Measurements from ENCODE around the gene FKBP4. TPM values are rescaled to one million over a fixed set of nuclear protein-coding genes. Genes with fewer than 3 reads are reported as not detected.

The FKBP4 gene
- total and polyA plus RNA-seq, 9 of the 15 experiments (the other 6 are each of a cell fraction or from before 2014, with no cell fraction given): 16.3 to 154 (median 90.1) TPM

- no peak overlapping the region for H2AFZ ChIP-seq (ENCODE audit: low read depth, low read length)
- H3K4me1 ChIP-seq (replicated peaks in 1 of 2; ENCODE audit: control insufficient read depth in 2 of 2, insufficient read depth in 2 of 2, low read length in 2 of 2): no peaks in the 10 kb centered on the region
- WGBS (ENCODE audit: insufficient coverage, low coverage, missing lambda C conversion rate): 84% methylated on average over 12 of the region's 15 CpGs
- TF ChIP-seq ATF7 (IDR thresholded peaks at IDR 0.05) (no peak), FOSL1 (tag; conservative IDR thresholded peaks at IDR 0.05) (no peak), PURB (CRISPR knock-in tag; IDR thresholded peaks at IDR 0.05; ENCODE audit: low read depth) (no peak), CSDE1 (IDR thresholded peaks at IDR 0.05) (no peak), HLTF (IDR thresholded peaks at IDR 0.05) (no peak), HMGN3 (IDR thresholded peaks at IDR 0.05; ENCODE audit: borderline replicate concordance, extremely low read depth, insufficient read length, low read depth, low read length) (no peak), MECOM (CRISPR knock-in tag; IDR thresholded peaks at IDR 0.05) (no peak), IRF2 (CRISPR knock-in tag; IDR thresholded peaks at IDR 0.05) (no peak), ASH1L (IDR thresholded peaks at IDR 0.05; ENCODE audit: borderline replicate concordance, low read depth, partially characterized antibody) (no peak), MAFK (IDR thresholded peaks at IDR 0.05; ENCODE audit: low read length) (no peak), KHSRP (IDR thresholded peaks at IDR 0.05) (no peak), ZNF583 (CRISPR knock-in tag; IDR thresholded peaks at IDR 0.05) (no peak), PHF8 (IDR thresholded peaks at IDR 0.05; ENCODE audit: borderline replicate concordance, low read length) (no peak), SRSF1 (IDR thresholded peaks at IDR 0.05; ENCODE audit: low read depth, low read length) (no peak), PCBP1 (IDR thresholded peaks at IDR 0.05; ENCODE audit: low read depth, low read length, poor library complexity, severe bottlenecking) (no peak), HMGXB4 (CRISPR knock-in tag; IDR thresholded peaks at IDR 0.05) (no peak), HNRNPLL (IDR thresholded peaks at IDR 0.05; ENCODE audit: low read depth, low read length, poor library complexity, severe bottlenecking) (no peak), RAD51 (IDR thresholded peaks at IDR 0.05; ENCODE audit: borderline replicate concordance, low read depth) (no peak), SRSF3 (IDR thresholded peaks at IDR 0.05; ENCODE audit: insufficient read depth, low read length) (no peak)
- DNase-seq (ENCODE audit: extremely low read depth in 1 of 4, low spot score in 3 of 4) (no peak), FAIRE-seq (no peak), ATAC-seq (no peak)
- peaks cover 64% of the 10 kb centered on the region; the same call in 2 of the 3 replicates for H3K36me3 ChIP-seq (ENCODE audit: control insufficient read depth, insufficient read depth, low read length)
- no TSS peak for BruUV-seq (replicated peaks)
- H3K9me1 ChIP-seq (ENCODE audit: control insufficient read depth, insufficient read depth, low read length): no peaks in the 10 kb centered on the region
- no peak overlapping the region for H3K4me3 ChIP-seq
- H3K9ac ChIP-seq (ENCODE audit: insufficient read depth in 1 of 2, low read depth in 2 of 2, low read length in 2 of 2): no peak overlapping the region
- H3K79me2 ChIP-seq (ENCODE audit: control insufficient read depth, insufficient read depth, low read length): no peaks in the 10 kb centered on the region; the same call in 2 of the 3 replicates
- no peak overlapping the region for H3K4me2 ChIP-seq (ENCODE audit: insufficient read depth, low read length)
- in situ Hi-C loops (cut with MboI) (no loop called here), intact Hi-C loops (cut with micrococcal nuclease) (no loop called here)
- H4K20me1 ChIP-seq (replicated peaks; ENCODE audit: control insufficient read depth, insufficient read depth, low read length): no peaks in the 10 kb centered on the region
- ChIA-PET CTCF (ENCODE audit: low intra/inter-chr PET ratio) (no interaction called here), POLR2A (interaction anchor here (0.5 kb wide), 1 partner anchor 14 kb away, joined by 4 read pairs; no protein-coding TSS in a partner anchor)
- H3K27me3 ChIP-seq (ENCODE audit: control insufficient read depth in 2 of 2, insufficient read depth in 2 of 2, low read length in 2 of 2): no peaks in the 10 kb centered on the region
- H3K9me3 ChIP-seq (replicated peaks; ENCODE audit: control insufficient read depth, insufficient read depth, low read depth, low read length): no peaks in the 10 kb centered on the region
- no peak overlapping the region for H3K27ac ChIP-seq (ENCODE audit: extremely low read depth, low read depth, low read length)
These were observed 25.0 kb downstream of the FKBP4 start for GRCh38 chr12:2819810-2820209.
